ENCODE data around the gene PRKAG3. TPM values are rescaled to one million over a fixed set of nuclear protein-coding genes. Genes with fewer than 3 reads are reported as not detected.
A peak's percentile ranks its signal among the peaks of the same experiment; 100 is the strongest.
"Not testable (repeated sequence)": the region's sequence is repeated elsewhere in the genome, so short reads cannot be mapped to it uniquely, and the experiment has no call there.

PRKAG3 gene
- total RNA-seq, 4 donors from 2014 or later: not detected

- no peaks in the 10 kb centered on the region for H3K9me3 ChIP-seq
- 35 to 52% methylated on average over 3 to 5 of the region's 5 CpGs for WGBS, 2 donors (ENCODE audit: low coverage in 1 of 2)
- H3K4me1 ChIP-seq: peaks cover 0 to 4% (median 0%) of the 10 kb centered on the region in 3 donors
- ATAC-seq: no peak
- H3K36me3 ChIP-seq: no peaks in the 10 kb centered on the region
- peaks cover 97% of the 10 kb centered on the region for H3K27me3 ChIP-seq
- H3K4me3 ChIP-seq: no peak overlapping the region
- H3K27ac ChIP-seq: no peak overlapping the region
- no peak for TF ChIP-seq CTCF (IDR thresholded peaks at IDR 0.05)
- no peak for TF ChIP-seq POLR2AphosphoS5 (IDR thresholded peaks at IDR 0.05)
- no peak for TF ChIP-seq POLR2A (IDR thresholded peaks at IDR 0.05)
- TF ChIP-seq EP300 (IDR thresholded peaks at IDR 0.05): no peak
Measured at GRCh38 chr2:218853766-218854165, 22.2 kb upstream of the PRKAG3 start.

GRCh38 chr2:218852911-218853667 lies 21.5 kb upstream of the PRKAG3 start:
- WGBS, 2 donors (ENCODE audit: low coverage in 1 of 2): 21 to 32% methylated on average over 5 to 7 of the region's 16 CpGs
- H3K27me3 ChIP-seq: peaks cover 97% of the 10 kb centered on the region
- H3K9me3 ChIP-seq: no peaks in the 10 kb centered on the region
- no peaks in the 10 kb centered on the region for H3K36me3 ChIP-seq
- TF ChIP-seq POLR2A (IDR thresholded peaks at IDR 0.05): no peak
- peak in 3 of 4 experiments; percentile 55 to 72 (median 59) for TF ChIP-seq CTCF (IDR thresholded peaks at IDR 0.05)
- no peak overlapping the region for H3K27ac ChIP-seq
- no peaks in the 10 kb centered on the region for H3K4me1 ChIP-seq
- no peak overlapping the region for H3K4me3 ChIP-seq
- ATAC-seq: peak; percentile 59

- ATAC-seq: no peak
- Histone ChIP-seq H3K4me1 (no peaks in the 10 kb centered on the region), H3K27me3 (peaks cover 83% of the 10 kb centered on the region), H3K9me3 (no peaks in the 10 kb centered on the region), H3K4me3 (no peak overlapping the region), H3K36me3 (no peaks in the 10 kb centered on the region), H3K27ac (no peak overlapping the region)
- 17% methylated on average over 1 of the region's 3 CpGs; no CpG with 5 or more reads in 1 of the 2 donors for WGBS, 2 donors (ENCODE audit: low coverage in 1 of 2)
- TF ChIP-seq POLR2A (IDR thresholded peaks at IDR 0.05) (no peak), CTCF (IDR thresholded peaks at IDR 0.05) (no peak), EP300 (IDR thresholded peaks at IDR 0.05) (no peak), POLR2AphosphoS5 (IDR thresholded peaks at IDR 0.05) (no peak)
Measured at GRCh38 chr2:218851286-218851685, 19.7 kb upstream of the PRKAG3 start.

- Histone ChIP-seq H3K27me3 (peaks cover 78% of the 10 kb centered on the region), H3K36me3 (no peaks in the 10 kb centered on the region), H3K4me3 (no peak overlapping the region), H3K9me3 (no peaks in the 10 kb centered on the region), H3K27ac (no peak overlapping the region), H3K4me1 (no peaks in the 10 kb centered on the region)
- TF ChIP-seq EP300 (IDR thresholded peaks at IDR 0.05) (no peak), POLR2A (IDR thresholded peaks at IDR 0.05) (no peak), CTCF (IDR thresholded peaks at IDR 0.05) (no peak), POLR2AphosphoS5 (IDR thresholded peaks at IDR 0.05) (no peak)
- ATAC-seq: no peak
- WGBS, 2 donors (ENCODE audit: low coverage in 1 of 2): 57 to 79% methylated on average over 2 of the region's 2 CpGs
Measured at GRCh38 chr2:218850796-218851195, 19.2 kb upstream of the PRKAG3 start.

GRCh38 chr2:218849721-218850120 lies 18.1 kb upstream of the PRKAG3 start:
- Histone ChIP-seq H3K27me3 (peaks cover 67% of the 10 kb centered on the region), H3K27ac (no peak overlapping the region), H3K9me3 (no peaks in the 10 kb centered on the region), H3K36me3 (no peaks in the 10 kb centered on the region), H3K4me1 (no peaks in the 10 kb centered on the region), H3K4me3 (no peak overlapping the region)
- TF ChIP-seq CTCF (IDR thresholded peaks at IDR 0.05): no peak
- no peak for TF ChIP-seq POLR2A (IDR thresholded peaks at IDR 0.05)
- TF ChIP-seq EP300 (IDR thresholded peaks at IDR 0.05): no peak
- TF ChIP-seq POLR2AphosphoS5 (IDR thresholded peaks at IDR 0.05): no peak
- 67 to 100% methylated on average over 1 of the region's 7 CpGs for WGBS, 2 donors (ENCODE audit: low coverage in 1 of 2)
- ATAC-seq: no peak

- not testable (repeated sequence) for ATAC-seq, H3K4me1 ChIP-seq, H3K36me3 ChIP-seq, H3K9me3 ChIP-seq, H3K4me3 ChIP-seq, H3K27ac ChIP-seq
- peaks cover 42% of the 10 kb centered on the region for H3K27me3 ChIP-seq
- 62 to 75% methylated on average over 3 to 5 of the region's 18 CpGs for WGBS, 2 donors (ENCODE audit: low coverage in 1 of 2)
Measured at GRCh38 chr2:218846963-218847362, 15.4 kb upstream of the PRKAG3 start.

GRCh38 chr2:218844334-218844733 lies 12.7 kb upstream of the PRKAG3 start:
- H3K4me3 ChIP-seq, H3K9me3 ChIP-seq, ATAC-seq, H3K27ac ChIP-seq, H3K4me1 ChIP-seq, H3K36me3 ChIP-seq: not testable (repeated sequence)
- H3K27me3 ChIP-seq: peaks cover 19% of the 10 kb centered on the region
- WGBS, 2 donors (ENCODE audit: low coverage in 1 of 2): 77 to 92% methylated on average over 5 of the region's 5 CpGs
